A673 (cell line): Measurements from ENCODE around the gene TSPYL1. TPM values are rescaled to one million over a fixed set of nuclear protein-coding genes. Genes with fewer than 3 reads are reported as not detected.
"Not testable (repeated sequence)": the region's sequence is repeated elsewhere in the genome, so short reads cannot be mapped to it uniquely, and the experiment has no call there.

Experiments
- BruUV-seq: library from RNA; stranded (reverse); fragments of 400-500 nt; replicated peaks from 2 replicates; lab custom pipeline; 2021; lab: Mats Ljungman, UMichigan
- CTCF ChIA-PET: fragments of 300-600 bp; sonication (Branson Sonifier 250); formaldehyde crosslinking; loops from one replicate; lab custom pipeline; 2022; ENCODE audit warnings: antibody characterized with exemption; lab: Charles Lee
- POLR2A ChIA-PET: fragments of 300-600 bp; sonication (Branson Sonifier 250); formaldehyde crosslinking; loops from one replicate; lab custom pipeline; 2022; ENCODE audit warnings: antibody characterized with exemption; ENCODE audit not compliant: low non-redundant PET; lab: Charles Lee
- DNase-seq: peaks from one replicate; pipeline ENCODE4 v3.0.0-alpha.2; 2015; ENCODE audit warnings: low spot score
- H3K27ac ChIP-seq: fragments of 200-600 bp; sonication (generic); 2 replicates; pipeline ENCODE4 v1.5.1; 2016; ENCODE audit warnings: mixed run types, low read depth, mild to moderate bottlenecking, mixed read lengths, antibody characterized with exemption, low read length; ENCODE audit not compliant: poor library complexity, severe bottlenecking
- H3K27me3 ChIP-seq: fragments of 200-600 bp; sonication (generic); replicated peaks from 2 replicates; pipeline ENCODE4 v1.6.1; 2017; ENCODE audit warnings: mixed run types, low read depth, mild to moderate bottlenecking, mixed read lengths, antibody characterized with exemption, low read length; ENCODE audit not compliant: insufficient read depth, poor library complexity
- H3K36me3 ChIP-seq: fragments of 200-600 bp; sonication (generic); 2 replicates; pipeline ENCODE4 v1.6.1; 2016; ENCODE audit warnings: mixed run types, mild to moderate bottlenecking, mixed read lengths, antibody characterized with exemption, low read length; ENCODE audit not compliant: insufficient read depth, poor library complexity, severe bottlenecking
- H3K4me1 ChIP-seq: fragments of 200-600 bp; sonication (generic); 2 replicates; pipeline ENCODE4 v1.6.1; 2017; ENCODE audit warnings: mixed run types, mild to moderate bottlenecking, mixed read lengths, antibody characterized with exemption, low read length; ENCODE audit not compliant: insufficient read depth, poor library complexity, severe bottlenecking
- H3K4me3 ChIP-seq: fragments of 200-600 bp; sonication (generic); 2 replicates; pipeline ENCODE4 v1.5.1; 2016; ENCODE audit warnings: low read depth, mixed run types, mild to moderate bottlenecking, mixed read lengths, low read length; ENCODE audit not compliant: poor library complexity, severe bottlenecking
- H3K9me3 ChIP-seq: fragments of 200-600 bp; sonication (generic); 2 replicates; pipeline ENCODE4 v1.6.1; 2016; ENCODE audit warnings: mixed run types, low read depth, mild to moderate bottlenecking, mixed read lengths, antibody characterized with exemption, low read length; ENCODE audit not compliant: poor library complexity, severe bottlenecking
- CTCF ChIP-seq: fragments of 300-800, 200-600 bp; sonication (generic); conservative IDR thresholded peaks from 2 replicates; pipeline ENCODE4 v1.5.1; 2017; ENCODE audit warnings: low read depth, mild to moderate bottlenecking, antibody characterized with exemption, low read length, moderate library complexity, mixed read lengths
- EZH2 ChIP-seq: fragments of 200-600 bp; sonication (generic); IDR thresholded peaks from 2 replicates; pipeline ENCODE4 v1.6.1; 2017; ENCODE audit warnings: borderline replicate concordance, low read depth, mild to moderate bottlenecking, mixed read lengths, antibody characterized with exemption, low read length; ENCODE audit not compliant: poor library complexity, severe bottlenecking
- intact Hi-C: fragments of 100-400 bp; cut with micrococcal nuclease; formaldehyde crosslinking; loops from one replicate; pipeline ENCODE4 v1.10.0; 2022; ENCODE audit not compliant: unreplicated experiment
- total RNA-seq: library from RNA; stranded (reverse); gene quantifications from 2 replicates; pipeline ENCODE4 v1.2.3, GENCODE V29; 2021

Gene TSPYL1
- total RNA-seq, 1 experiment from 2014 or later, result 41.1 TPM

- no peak for DNase-seq
- TF ChIP-seq EZH2, result no peak
- no peak for TF ChIP-seq CTCF
- ChIA-PET CTCF (no interaction called here), POLR2A (no interaction called here)
- H3K27me3 ChIP-seq, result no peaks in the 10 kb centered on the region
- H3K4me3 ChIP-seq, result no peak overlapping the region
- peaks cover 13% of the 10 kb centered on the region for H3K4me1 ChIP-seq
- no peaks in the 10 kb centered on the region for H3K36me3 ChIP-seq
- no peaks in the 10 kb centered on the region for H3K9me3 ChIP-seq
- H3K27ac ChIP-seq, result no peak overlapping the region
- no TSS peak for BruUV-seq
- intact Hi-C loops, result no loop called here
These were observed 44.1 kb upstream of the TSPYL1 start for GRCh38 chr6:116323863-116324262.

- intact Hi-C loops, BruUV-seq, POLR2A ChIA-PET, H3K4me1 ChIP-seq, H3K4me3 ChIP-seq, CTCF ChIA-PET, H3K27me3 ChIP-seq, DNase-seq, H3K27ac ChIP-seq, H3K9me3 ChIP-seq, H3K36me3 ChIP-seq: not testable (repeated sequence)
These were observed 42.2 kb upstream of the TSPYL1 start for GRCh38 chr6:116321933-116322332.

GRCh38 chr6:116316772-116317467 lies 37.2 kb upstream of the TSPYL1 start:
- Histone ChIP-seq H3K27ac (no peak overlapping the region), H3K27me3 (no peaks in the 10 kb centered on the region), H3K4me3 (no peak overlapping the region), H3K9me3 (no peaks in the 10 kb centered on the region), H3K4me1 (no peaks in the 10 kb centered on the region), H3K36me3 (no peaks in the 10 kb centered on the region)
- intact Hi-C loops, result no loop called here
- DNase-seq, result no peak
- TF ChIP-seq CTCF (no peak), EZH2 (no peak)
- ChIA-PET POLR2A (no interaction called here), CTCF (no interaction called here)
- BruUV-seq, result no TSS peak

- Histone ChIP-seq H3K36me3 (no peaks in the 10 kb centered on the region), H3K4me1 (no peaks in the 10 kb centered on the region), H3K9me3 (no peaks in the 10 kb centered on the region), H3K4me3 (no peak overlapping the region), H3K27me3 (no peaks in the 10 kb centered on the region), H3K27ac (no peak overlapping the region)
- TF ChIP-seq CTCF, result no peak
- TF ChIP-seq EZH2, result no peak
- POLR2A ChIA-PET, result no interaction called here
- DNase-seq, result no peak
- intact Hi-C loops, result no loop called here
- BruUV-seq, result no TSS peak
- CTCF ChIA-PET, result no interaction called here
These were observed 35.1 kb upstream of the TSPYL1 start for GRCh38 chr6:116314878-116315277.
